IMR-90 (cell line): ENCODE results near the gene DDX21. TPM values are rescaled to one million over a fixed set of nuclear protein-coding genes. Genes with fewer than 3 reads are reported as not detected.

Experiments
- ATAC-seq: fragments of 200-7000 bp; cut with Tn5 transposase; 2 replicates; pipeline ENCODE4 v1.9.1; 2020; ENCODE audit warnings: low read depth, mild to moderate bottlenecking, moderate library complexity
- BruUV-seq: library from RNA; stranded (reverse); fragments of 400-500 nt; replicated peaks from 2 replicates; lab custom pipeline; 2021; lab: Mats Ljungman, UMichigan
- CTCF ChIA-PET: fragments of 300-600 bp; formaldehyde crosslinking; extraction: SDS; loops from one replicate; lab custom pipeline; 2021; ENCODE audit warnings: antibody characterized with exemption; lab: Yijun Ruan, JAX
- POLR2A ChIA-PET: fragments of 300-600 bp; sonication (Branson Sonifier 250); formaldehyde crosslinking; loops from one replicate; lab custom pipeline; 2022; ENCODE audit warnings: antibody characterized with exemption; ENCODE audit not compliant: unreplicated experiment; lab: Charles Lee
- DNase-seq: peaks from one replicate; pipeline ENCODE4 v3.0.0; 2013
- H2AFZ ChIP-seq: replicated peaks from 2 replicates; pipeline ENCODE3; 2013; ENCODE audit warnings: low read length, mild to moderate bottlenecking; ENCODE audit not compliant: poor library complexity
- H2AK5ac ChIP-seq: 2 replicates; pipeline ENCODE4 v1.6.1; 2013; ENCODE audit warnings: low read depth, low read length, inconsistent platforms
- H2AK9ac ChIP-seq: replicated peaks from 2 replicates; pipeline ENCODE3; 2013; ENCODE audit warnings: mild to moderate bottlenecking, low read depth, low read length, moderate library complexity; ENCODE audit not compliant: poor library complexity
- H2BK120ac ChIP-seq: 2 replicates; pipeline ENCODE4 v1.6.1; 2013; ENCODE audit warnings: low read depth, low read length, inconsistent platforms
- H2BK15ac ChIP-seq: 3 replicates; pipeline ENCODE4 v1.6.1; 2013; ENCODE audit warnings: low read depth, low read length, inconsistent platforms
- H2BK20ac ChIP-seq: 2 replicates; pipeline ENCODE4 v1.6.1; 2013; ENCODE audit warnings: low read depth, mild to moderate bottlenecking, inconsistent platforms, low read length, moderate library complexity
- H2BK5ac ChIP-seq: 2 replicates; pipeline ENCODE4 v1.6.1; 2013; ENCODE audit warnings: mild to moderate bottlenecking, low read depth, low read length, inconsistent platforms; ENCODE audit not compliant: poor library complexity, severe bottlenecking
- H3K14ac ChIP-seq: replicated peaks from 2 replicates; pipeline ENCODE4 v1.6.1; 2013; ENCODE audit warnings: low read depth, low read length, inconsistent platforms
- H3K18ac ChIP-seq: 2 replicates; pipeline ENCODE4 v1.6.1; 2013; ENCODE audit warnings: low read depth, low read length, control low read depth
- H3K23ac ChIP-seq: 2 replicates; pipeline ENCODE4 v1.6.1; 2013; ENCODE audit warnings: low read depth, low read length, inconsistent platforms
- H3K27ac ChIP-seq: 2 replicates; pipeline ENCODE4 v1.5.1; 2013; ENCODE audit warnings: mild to moderate bottlenecking, control low read depth, low read length; ENCODE audit not compliant: insufficient read depth
- H3K27me3 ChIP-seq: 2 replicates; pipeline ENCODE4 v1.6.1; 2013; ENCODE audit warnings: low read length; ENCODE audit not compliant: control insufficient read depth, insufficient read depth
- H3K36me3 ChIP-seq: 2 replicates; pipeline ENCODE4 v1.6.1; 2013; ENCODE audit warnings: low read length, mixed read lengths; ENCODE audit not compliant: control insufficient read depth, insufficient read depth
- H3K4ac ChIP-seq: 2 replicates; pipeline ENCODE4 v1.6.1; 2013; ENCODE audit warnings: low read depth, low read length, inconsistent platforms
- H3K4me1 ChIP-seq: 2 replicates; pipeline ENCODE4 v1.6.1; 2013; ENCODE audit warnings: low read length, mixed read lengths; ENCODE audit not compliant: control insufficient read depth, insufficient read depth
- H3K4me2 ChIP-seq: 2 replicates; pipeline ENCODE4 v1.6.1; 2013; ENCODE audit warnings: low read depth, mild to moderate bottlenecking, control low read depth, low read length, moderate library complexity
- H3K4me3 ChIP-seq: 2 replicates; pipeline ENCODE4 v1.5.1; 2013; ENCODE audit warnings: low read depth, mild to moderate bottlenecking, control low read depth, low read length, moderate library complexity; ENCODE audit not compliant: insufficient read depth
- H3K56ac ChIP-seq: 2 replicates; pipeline ENCODE4 v1.6.1; 2013; ENCODE audit warnings: low read length, inconsistent platforms; ENCODE audit not compliant: insufficient read depth; ENCODE audit errors: extremely low read depth
- H3K79me1 ChIP-seq, 2 experiments: 2 replicates each; pipeline ENCODE4 v1.6.1; 2013; ENCODE audit warnings: low read length in 2 of 2, inconsistent platforms in 1 of 2, low read depth in 1 of 2
- H3K9ac ChIP-seq: 2 replicates; pipeline ENCODE4 v1.6.1; 2013; ENCODE audit warnings: low read depth, low read length, control low read depth
- H3K9me1 ChIP-seq: 2 replicates; pipeline ENCODE4 v1.6.1; 2013; ENCODE audit warnings: low read length, inconsistent platforms; ENCODE audit not compliant: insufficient read depth
- H3K9me3 ChIP-seq: 2 replicates; pipeline ENCODE4 v1.6.1; 2013; ENCODE audit warnings: low read length; ENCODE audit not compliant: control insufficient read depth, insufficient read depth
- H4K20me1 ChIP-seq: 2 replicates; pipeline ENCODE4 v1.6.1; 2013; ENCODE audit warnings: low read length, inconsistent platforms; ENCODE audit not compliant: insufficient read depth
- H4K5ac ChIP-seq: 2 replicates; pipeline ENCODE4 v1.6.1; 2013; ENCODE audit warnings: mild to moderate bottlenecking, low read depth, low read length, control low read depth
- H4K8ac ChIP-seq, 2 experiments: 2 replicates each; pipeline ENCODE4 v1.6.1; 2013; ENCODE audit warnings: low read depth in 2 of 2, low read length in 2 of 2, control low read depth in 1 of 2, inconsistent platforms in 1 of 2
- H4K91ac ChIP-seq: 2 replicates; pipeline ENCODE4 v1.6.1; 2013; ENCODE audit warnings: low read depth, low read length, inconsistent platforms; ENCODE audit not compliant: insufficient read depth
- CHD1 ChIP-seq: IDR thresholded peaks from 2 replicates; pipeline ENCODE4 v1.6.1; 2012; ENCODE audit warnings: low read depth, low read length, improper control_type of control experiment
- FOS ChIP-seq: fragments of 150-350 bp; IDR thresholded peaks from 2 replicates; pipeline ENCODE4 v1.6.1; 2016; ENCODE audit warnings: low read depth, low read length
- MAFK ChIP-seq: IDR thresholded peaks from 2 replicates; pipeline ENCODE4 v1.6.1; 2012; ENCODE audit warnings: low read depth, low read length, improper control_type of control experiment
- MAZ ChIP-seq: IDR thresholded peaks from 2 replicates; pipeline ENCODE4 v1.6.1; 2012; ENCODE audit warnings: low read depth, mild to moderate bottlenecking, low read length, improper control_type of control experiment, moderate library complexity, borderline replicate concordance
- NFE2L2 ChIP-seq: fragments of 150-350 bp; IDR thresholded peaks from 2 replicates; pipeline ENCODE4 v1.6.1; 2016; ENCODE audit warnings: low read depth, mild to moderate bottlenecking, low read length
- RAD21 ChIP-seq: IDR thresholded peaks from 2 replicates; pipeline ENCODE4 v1.6.1; 2012; ENCODE audit warnings: low read length, improper control_type of control experiment
- RCOR1 ChIP-seq: IDR thresholded peaks from 2 replicates; pipeline ENCODE4 v1.6.1; 2012; ENCODE audit warnings: mild to moderate bottlenecking, low read length, improper control_type of control experiment; ENCODE audit not compliant: insufficient replicate concordance
- RFX5 ChIP-seq: IDR thresholded peaks from 2 replicates; pipeline ENCODE4 v1.8.0; 2012; ENCODE audit warnings: low read depth, mild to moderate bottlenecking, low read length, moderate library complexity
- WGBS, 2 experiments: methylation state at CpG; one replicate each; pipeline versions ENCODE4 v1.1.5 to v1.1.7; 2013; ENCODE audit warnings: missing lambda C conversion rate in 2 of 2; ENCODE audit not compliant: insufficient read length in 1 of 2; ENCODE audit errors: extremely low coverage in 2 of 2; 5-methylcytosine and 5-hydroxymethylcytosine counted together
- dilution Hi-C: fragments of 300-500 bp; cut with HindIII; formaldehyde crosslinking; loops from one replicate; pipeline ENCODE4 v1.14.3; 2018; ENCODE audit warnings: low sequenced_read_pairs; ENCODE audit not compliant: unreplicated experiment
- in situ Hi-C: fragments of 300-500 bp; cut with MboI; formaldehyde crosslinking; loops from 3 replicates; pipeline ENCODE4 v1.14.3; 2019; ENCODE audit warnings: low sequenced_read_pairs, inconsistent platforms, mixed read lengths
- intact Hi-C: fragments of 100-400 bp; cut with micrococcal nuclease; formaldehyde crosslinking; loops from 2 replicates; pipeline ENCODE4 v1.10.0; 2022
- polyA plus RNA-seq, 3 experiments: library from polyadenylated mRNA; depleted of rRNA; stranded (reverse); fragments of >200 nt; gene quantifications; 2 replicates each; pipeline ENCODE4 v1.2.3, GENCODE V29; 2012; ENCODE audit warnings: low replicate concordance in 1 of 3
- total RNA-seq: library from RNA; depleted of rRNA; stranded (reverse); fragments of >200 nt; gene quantifications from 2 replicates; pipeline ENCODE4 v1.2.3, GENCODE V29; 2012
- TF ChIP-seq, protein P1 (sequence below): fragments of 150-350 bp; IDR thresholded peaks from 2 replicates; pipeline ENCODE4 v1.6.1; 2017; ENCODE audit warnings: mild to moderate bottlenecking, antibody characterized with exemption, low read length, low read depth
- TF ChIP-seq, protein P2 (sequence below): conservative IDR thresholded peaks from 2 replicates; pipeline ENCODE4 v1.5.1; 2012; ENCODE audit warnings: mild to moderate bottlenecking, low read depth, low read length, improper control_type of control experiment

Gene DDX21
- total and polyA plus RNA-seq, 2 of the 4 experiments (the other 2 are of a cell fraction) = 43.2 to 73.7 TPM

DNA sequence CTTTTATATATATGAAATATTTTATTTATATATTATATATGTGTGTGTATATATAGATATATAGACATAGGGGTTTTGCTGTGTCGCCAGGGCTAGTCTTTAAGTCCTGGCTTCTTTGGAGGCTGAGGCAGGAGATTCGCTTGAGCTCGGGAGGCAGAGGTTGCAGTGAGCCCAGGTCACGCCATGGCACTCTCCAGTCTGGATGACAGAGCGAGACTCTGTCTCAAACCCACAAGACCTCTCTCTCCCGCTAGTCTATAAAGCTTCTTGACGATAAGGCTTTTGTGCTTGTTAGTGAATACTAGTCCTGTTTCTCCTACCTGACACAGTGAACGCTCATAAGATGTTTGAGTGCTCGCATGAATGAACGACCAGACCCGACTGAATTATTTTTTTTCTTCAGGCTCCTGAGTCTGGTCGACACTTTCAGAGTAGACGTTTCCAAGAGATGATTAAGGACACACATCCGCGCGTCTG is 577 bp upstream of the DDX21 start:
- Histone ChIP-seq H2BK20ac (no peak overlapping the region), H4K91ac (0 out of 2 replicates have a peak overlapping the region, but pooled peaks have one; percentile 2), H3K4me3 (peak overlapping the region; percentile 68), H4K8ac (peak overlapping the region; percentile 52 to 97), H3K18ac (no peak overlapping the region), H3K27ac (peak overlapping the region; percentile 66), H3K27me3 (no peaks in the 10 kb centered on the region), H3K36me3 (peaks cover 5% of the 10 kb centered on the region; the same call in 1 of the 2 replicates), H3K9me3 (no peaks in the 10 kb centered on the region), H3K56ac (peak overlapping the region; percentile 59; the same call in 1 of the 2 replicates), H3K9ac (peak overlapping the region; percentile 73), H3K4ac (peak overlapping the region; percentile 86), H3K23ac (no peak overlapping the region), H3K79me1 (peaks cover 0 to 30% of the 10 kb centered on the region in 2 experiments; a peak in 3 of 4 replicates), H4K5ac (peak overlapping the region; percentile 76), H3K4me2 (peak overlapping the region; percentile 75), H3K14ac (peak overlapping the region; percentile 79), H2BK5ac (peak overlapping the region; percentile 70), H2AFZ (peak overlapping the region; percentile 97), H2AK9ac (peak overlapping the region; percentile 88), H3K9me1 (no peaks in the 10 kb centered on the region), H2BK15ac (no peak overlapping the region), H3K4me1 (peaks cover 3% of the 10 kb centered on the region), H2AK5ac (peak overlapping the region; percentile 91; the same call in 1 of the 2 replicates), H4K20me1 (peaks cover 34% of the 10 kb centered on the region), H2BK120ac (no peak overlapping the region)
- in situ Hi-C loops (no loop called here), dilution Hi-C loops (no loop called here), intact Hi-C loops (no loop called here)
- POLR2A ChIA-PET = no interaction called here
- ATAC-seq (no peak), DNase-seq (no peak)
- no TSS peak for BruUV-seq
- TF ChIP-seq FOS = no peak
- TF ChIP-seq RFX5 = no peak
- no peak for TF ChIP-seq CHD1
- no peak for TF ChIP-seq MAFK
- TF ChIP-seq, protein P1, sequence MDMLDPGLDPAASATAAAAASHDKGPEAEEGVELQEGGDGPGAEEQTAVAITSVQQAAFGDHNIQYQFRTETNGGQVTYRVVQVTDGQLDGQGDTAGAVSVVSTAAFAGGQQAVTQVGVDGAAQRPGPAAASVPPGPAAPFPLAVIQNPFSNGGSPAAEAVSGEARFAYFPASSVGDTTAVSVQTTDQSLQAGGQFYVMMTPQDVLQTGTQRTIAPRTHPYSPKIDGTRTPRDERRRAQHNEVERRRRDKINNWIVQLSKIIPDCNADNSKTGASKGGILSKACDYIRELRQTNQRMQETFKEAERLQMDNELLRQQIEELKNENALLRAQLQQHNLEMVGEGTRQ = no peak
- TF ChIP-seq RAD21 = no peak
- TF ChIP-seq, protein P2, sequence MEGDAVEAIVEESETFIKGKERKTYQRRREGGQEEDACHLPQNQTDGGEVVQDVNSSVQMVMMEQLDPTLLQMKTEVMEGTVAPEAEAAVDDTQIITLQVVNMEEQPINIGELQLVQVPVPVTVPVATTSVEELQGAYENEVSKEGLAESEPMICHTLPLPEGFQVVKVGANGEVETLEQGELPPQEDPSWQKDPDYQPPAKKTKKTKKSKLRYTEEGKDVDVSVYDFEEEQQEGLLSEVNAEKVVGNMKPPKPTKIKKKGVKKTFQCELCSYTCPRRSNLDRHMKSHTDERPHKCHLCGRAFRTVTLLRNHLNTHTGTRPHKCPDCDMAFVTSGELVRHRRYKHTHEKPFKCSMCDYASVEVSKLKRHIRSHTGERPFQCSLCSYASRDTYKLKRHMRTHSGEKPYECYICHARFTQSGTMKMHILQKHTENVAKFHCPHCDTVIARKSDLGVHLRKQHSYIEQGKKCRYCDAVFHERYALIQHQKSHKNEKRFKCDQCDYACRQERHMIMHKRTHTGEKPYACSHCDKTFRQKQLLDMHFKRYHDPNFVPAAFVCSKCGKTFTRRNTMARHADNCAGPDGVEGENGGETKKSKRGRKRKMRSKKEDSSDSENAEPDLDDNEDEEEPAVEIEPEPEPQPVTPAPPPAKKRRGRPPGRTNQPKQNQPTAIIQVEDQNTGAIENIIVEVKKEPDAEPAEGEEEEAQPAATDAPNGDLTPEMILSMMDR = no peak
- TF ChIP-seq RCOR1 = no peak
- no peak for TF ChIP-seq NFE2L2
- no peak for TF ChIP-seq MAZ
- WGBS, 2 experiments = no CpG with 5 or more reads among the region's 16 CpGs
- CTCF ChIA-PET = interaction anchor here (0.9 to 1.3 kb wide), 3 partner anchors 29 to 148 kb away, joined by 4 to 5 read pairs (median 4); no protein-coding TSS in a partner anchor
